DND-41 (cell line): ENCODE results near the gene RNASE8.

Experiments
- EZH2 ChIP-seq: IDR thresholded peaks from 3 replicates; pipeline ENCODE4 v1.6.1; 2012; ENCODE audit warnings: borderline replicate concordance, low read depth, mild to moderate bottlenecking, moderate library complexity, low read length, inconsistent platforms; ENCODE audit not compliant: severe bottlenecking
- TF ChIP-seq, protein P1 (sequence below): IDR thresholded peaks from 2 replicates; pipeline ENCODE4 v1.5.1; 2012; ENCODE audit warnings: borderline replicate concordance, low read length, moderate library complexity, mild to moderate bottlenecking; ENCODE audit not compliant: poor library complexity, severe bottlenecking; ENCODE audit errors: extremely low read depth

DNA sequence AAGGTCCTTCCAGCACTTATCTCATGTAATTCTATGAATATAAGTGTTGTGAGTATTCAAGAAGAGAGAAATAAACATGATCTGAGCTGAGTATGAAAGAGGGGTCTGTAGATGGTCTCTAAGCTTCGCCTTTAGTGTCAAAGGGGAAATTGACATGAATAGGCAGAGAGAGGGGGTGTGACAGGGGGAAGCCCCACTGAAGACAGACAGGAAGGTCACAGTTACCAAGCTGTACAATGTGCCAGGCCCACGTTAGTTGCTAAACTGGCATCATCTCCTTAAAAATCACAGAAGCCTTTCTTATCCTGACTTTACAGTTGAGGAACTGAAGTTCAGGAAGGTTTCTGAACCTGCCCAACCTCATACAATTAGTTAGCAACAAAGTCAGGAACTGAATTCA lies 20.1 kb downstream of the RNASE8 start:
- TF ChIP-seq, protein P1, sequence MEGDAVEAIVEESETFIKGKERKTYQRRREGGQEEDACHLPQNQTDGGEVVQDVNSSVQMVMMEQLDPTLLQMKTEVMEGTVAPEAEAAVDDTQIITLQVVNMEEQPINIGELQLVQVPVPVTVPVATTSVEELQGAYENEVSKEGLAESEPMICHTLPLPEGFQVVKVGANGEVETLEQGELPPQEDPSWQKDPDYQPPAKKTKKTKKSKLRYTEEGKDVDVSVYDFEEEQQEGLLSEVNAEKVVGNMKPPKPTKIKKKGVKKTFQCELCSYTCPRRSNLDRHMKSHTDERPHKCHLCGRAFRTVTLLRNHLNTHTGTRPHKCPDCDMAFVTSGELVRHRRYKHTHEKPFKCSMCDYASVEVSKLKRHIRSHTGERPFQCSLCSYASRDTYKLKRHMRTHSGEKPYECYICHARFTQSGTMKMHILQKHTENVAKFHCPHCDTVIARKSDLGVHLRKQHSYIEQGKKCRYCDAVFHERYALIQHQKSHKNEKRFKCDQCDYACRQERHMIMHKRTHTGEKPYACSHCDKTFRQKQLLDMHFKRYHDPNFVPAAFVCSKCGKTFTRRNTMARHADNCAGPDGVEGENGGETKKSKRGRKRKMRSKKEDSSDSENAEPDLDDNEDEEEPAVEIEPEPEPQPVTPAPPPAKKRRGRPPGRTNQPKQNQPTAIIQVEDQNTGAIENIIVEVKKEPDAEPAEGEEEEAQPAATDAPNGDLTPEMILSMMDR: no peak
- TF ChIP-seq EZH2: no peak
